ENCODE data around the gene LARGE2. TPM values are rescaled to one million over a fixed set of nuclear protein-coding genes. Genes with fewer than 3 reads are reported as not detected.
A peak's percentile ranks its signal among the peaks of the same experiment; 100 is the strongest.

LARGE2 gene
- total RNA-seq, 1 experiment from 2014 or later: 67.6 TPM

DNA sequence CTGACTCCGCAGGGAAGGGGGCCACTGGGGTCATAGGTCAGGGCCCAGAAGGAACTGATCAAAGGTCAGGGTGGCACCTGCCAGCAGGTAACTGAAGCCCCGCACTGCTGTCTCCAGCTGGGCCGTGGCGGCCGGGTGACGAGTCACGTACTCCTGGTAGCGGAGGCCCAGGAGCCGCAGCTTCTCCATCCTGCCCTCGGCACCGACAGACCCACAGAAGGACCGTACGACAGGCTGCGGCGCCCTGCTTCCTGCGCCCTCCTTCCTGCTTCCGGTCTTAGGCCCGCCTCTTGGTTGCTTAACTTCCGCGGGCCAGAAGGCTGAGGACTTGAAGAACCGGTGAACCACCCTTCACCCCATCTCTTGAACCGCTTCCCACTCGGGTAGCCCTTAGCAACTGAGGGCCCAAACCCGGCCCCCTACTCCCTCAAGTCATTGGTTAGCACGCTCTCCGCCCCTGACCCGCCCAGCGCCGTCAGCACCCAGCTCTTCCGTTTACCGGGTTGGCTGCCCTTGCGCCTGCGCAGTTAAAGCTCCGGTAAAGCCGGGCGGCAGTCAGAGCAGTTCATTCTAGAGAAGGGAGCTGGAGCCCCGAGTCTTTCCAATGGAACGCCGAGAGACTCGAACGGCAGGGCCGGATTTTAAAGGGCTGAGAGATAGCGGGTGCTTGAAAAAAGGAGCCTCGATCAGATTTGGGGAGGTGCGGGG, 4.7 kb upstream of the LARGE2 start, which contains the start of gene PEX16 (continued):
- TF ChIP-seq CTCF (IDR thresholded peaks at IDR 0.05 in 2 of 3, conservative IDR thresholded peaks at IDR 0.05 in 1 of 3; ENCODE audit: borderline replicate concordance in 1 of 3, insufficient read depth in 1 of 3, low read depth in 2 of 3, low read length in 2 of 3) (no peak), SRF (IDR thresholded peaks at IDR 0.05; ENCODE audit: low read depth) (peak; percentile 94; the same call in 1 of the 2 replicates)

DNA sequence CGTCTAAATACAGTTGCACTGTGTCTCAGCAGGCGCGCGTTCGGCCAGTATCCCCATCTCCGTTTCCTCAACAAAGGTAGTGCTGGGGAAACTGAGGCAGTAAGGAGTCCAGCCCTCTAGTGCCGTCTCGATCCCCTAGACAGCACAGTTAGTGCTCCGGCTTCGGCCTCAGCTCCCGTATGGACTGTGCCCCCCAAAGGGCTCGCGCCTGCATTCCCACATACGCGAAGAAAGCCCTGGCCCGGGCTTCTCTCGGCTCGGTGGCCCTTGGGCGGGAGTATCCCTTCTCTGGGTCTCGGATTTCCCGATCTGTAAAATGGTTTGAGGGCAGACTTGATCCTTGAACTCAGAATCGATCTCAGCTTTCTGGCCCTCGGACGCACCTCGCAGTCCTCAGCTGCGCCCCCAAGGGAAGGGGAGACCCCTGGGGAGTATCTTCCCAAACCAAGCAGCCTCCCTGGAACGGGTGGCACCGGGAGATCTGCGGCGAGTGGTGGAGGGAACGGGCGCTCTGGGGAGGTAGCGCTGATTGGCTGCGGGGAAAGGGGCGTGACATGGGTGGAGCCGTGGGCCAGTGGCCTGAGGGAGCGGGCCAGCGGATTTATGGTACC, 4.0 kb upstream of the LARGE2 start:
- H3K27ac ChIP-seq (ENCODE audit: low read depth, low read length): peak overlapping the region; percentile 85
- ChIA-PET RAD21 (ENCODE audit: low non-redundant PET in 1 of 2, low total read pairs in 2 of 2, uncharacterized antibody in 2 of 2, unreplicated experiment in 2 of 2) (interaction anchor here in 1 of 2 experiments (0.9 kb wide), 1 partner anchor 88 kb away, joined by 4 read pairs; no protein-coding TSS in a partner anchor), POLR2A (interaction anchor here (0.7 to 1.1 kb wide), 3 partner anchors 10 to 320 kb away, joined by 3 read pairs; no protein-coding TSS in a partner anchor), CTCF (interaction anchor here (0.5 to 1.4 kb wide), 3 partner anchors 47 to 396 kb away, joined by 3 to 7 read pairs (median 3); no protein-coding TSS in a partner anchor)
- H4K20me1 ChIP-seq (ENCODE audit: insufficient read depth): no peaks in the 10 kb centered on the region
- TF ChIP-seq RAD21 (IDR thresholded peaks at IDR 0.05; ENCODE audit: low read depth): no peak
- peak; percentile 72 for TF ChIP-seq POLR2AphosphoS5 (IDR thresholded peaks at IDR 0.05; ENCODE audit: low read depth, low read length)
- DNase-seq (ENCODE audit: low read depth, low spot score) (no peak), ATAC-seq (peak; percentile 60)
- H3K27me3 ChIP-seq (ENCODE audit: insufficient read depth, low read length): no peaks in the 10 kb centered on the region
- BruUV-seq (replicated peaks): no TSS peak
- H3K4me3 ChIP-seq (replicated peaks in 1 of 2; ENCODE audit: low read depth in 1 of 2, low read length in 2 of 2): peak overlapping the region; percentile 84 to 95
- H3K9me3 ChIP-seq (ENCODE audit: control insufficient read depth in 1 of 2, insufficient read depth in 1 of 2, low read depth in 1 of 2, low read length in 2 of 2): no peaks in the 10 kb centered on the region
- peak overlapping the region; percentile 80 for H3K9ac ChIP-seq (ENCODE audit: low read length)
- peak overlapping the region; percentile 93 for H3K4me2 ChIP-seq (ENCODE audit: low read length)
- H3K9me2 ChIP-seq (ENCODE audit: insufficient read depth): no peaks in the 10 kb centered on the region
- peak overlapping the region; percentile 40 for H2AFZ ChIP-seq (ENCODE audit: low read depth, low read length, poor library complexity, severe bottlenecking)
- peaks cover 17 to 30% of the 10 kb centered on the region in 2 experiments for H3K4me1 ChIP-seq (ENCODE audit: control insufficient read depth in 1 of 2, insufficient read depth in 2 of 2, low read length in 2 of 2)
- intact Hi-C loops (cut with micrococcal nuclease): no loop called here
- H3K79me2 ChIP-seq (ENCODE audit: insufficient read depth, low read length): peaks cover 18% of the 10 kb centered on the region
- peaks cover 0 to 3% of the 10 kb centered on the region in 2 experiments; a peak in 2 of 4 replicates for H3K36me3 ChIP-seq (ENCODE audit: control insufficient read depth in 1 of 2, insufficient read depth in 2 of 2, low read length in 2 of 2)

Measured in HCT116 (cell line).